Mononuclear cell (primary cell): ENCODE results near the gene TMEM121B. TPM values are rescaled to one million over a fixed set of nuclear protein-coding genes. Genes with fewer than 3 reads are reported as not detected.

Experiments
- H3K27me3 ChIP-seq: 2 replicates; pipeline ENCODE4 v1.6.0; 2011; ENCODE audit warnings: low read length, control low read depth; ENCODE audit not compliant: insufficient read depth
- H3K4me1 ChIP-seq: 2 replicates; pipeline ENCODE4 v1.5.1; 2011; ENCODE audit warnings: mild to moderate bottlenecking, low read length, control low read depth; ENCODE audit not compliant: insufficient read depth
- H3K4me3 ChIP-seq: 2 replicates; pipeline ENCODE4 v1.5.1; 2011; ENCODE audit warnings: mild to moderate bottlenecking, low read length, moderate library complexity
- H3K9me3 ChIP-seq: 2 replicates; pipeline ENCODE4 v1.5.1; 2011; ENCODE audit warnings: low read depth, mild to moderate bottlenecking, control low read depth, low read length
- total RNA-seq: library from RNA; depleted of rRNA; stranded (reverse); fragments of >200 nt; gene quantifications from one replicate; pipeline ENCODE4 v1.2.3, GENCODE V29; 2012

Gene TMEM121B
- total RNA-seq, 1 donor: 1.3 TPM

- peaks cover 62% of the 10 kb centered on the region for H3K4me1 ChIP-seq
- H3K27me3 ChIP-seq: peaks cover 16% of the 10 kb centered on the region
- no peak overlapping the region for H3K4me3 ChIP-seq
- no peaks in the 10 kb centered on the region for H3K9me3 ChIP-seq
These were observed 1.5 kb downstream of the TMEM121B start for GRCh38 chr22:17119481-17120202.

GRCh38 chr22:17118342-17118741 is 2.8 kb downstream of the TMEM121B start:
- H3K27me3 ChIP-seq: peaks cover 14% of the 10 kb centered on the region
- peaks cover 75% of the 10 kb centered on the region for H3K4me1 ChIP-seq
- no peak overlapping the region for H3K4me3 ChIP-seq
- H3K9me3 ChIP-seq: no peaks in the 10 kb centered on the region

- Histone ChIP-seq H3K27me3 (peaks cover 13% of the 10 kb centered on the region), H3K9me3 (no peaks in the 10 kb centered on the region), H3K4me3 (no peak overlapping the region), H3K4me1 (peaks cover 79% of the 10 kb centered on the region)
These were observed 3.3 kb downstream of the TMEM121B start for GRCh38 chr22:17117890-17118289.

GRCh38 chr22:17117400-17117799 is 3.8 kb downstream of the TMEM121B start:
- peaks cover 10% of the 10 kb centered on the region for H3K27me3 ChIP-seq
- peaks cover 84% of the 10 kb centered on the region for H3K4me1 ChIP-seq

GRCh38 chr22:17116572-17117330 is 4.4 kb downstream of the TMEM121B start:
- H3K4me3 ChIP-seq: no peak overlapping the region
- peaks cover 87% of the 10 kb centered on the region for H3K4me1 ChIP-seq
- H3K9me3 ChIP-seq: no peaks in the 10 kb centered on the region

More at GRCh38 chr22:17117400-17117799, 3.8 kb downstream of the TMEM121B start:
- Histone ChIP-seq H3K4me3 (no peak overlapping the region), H3K9me3 (no peaks in the 10 kb centered on the region)

GRCh38 chr22:17115945-17116565 is 5.1 kb downstream of the TMEM121B start:
- peaks cover 89% of the 10 kb centered on the region for H3K4me1 ChIP-seq
- H3K27me3 ChIP-seq: no peaks in the 10 kb centered on the region
- no peak overlapping the region for H3K4me3 ChIP-seq
- no peaks in the 10 kb centered on the region for H3K9me3 ChIP-seq

More at GRCh38 chr22:17116572-17117330, 4.4 kb downstream of the TMEM121B start:
- peaks cover 4% of the 10 kb centered on the region for H3K27me3 ChIP-seq

GRCh38 chr22:17115236-17115635 is 5.9 kb downstream of the TMEM121B start:
- Histone ChIP-seq H3K4me1 (peaks cover 95% of the 10 kb centered on the region), H3K9me3 (no peaks in the 10 kb centered on the region), H3K27me3 (no peaks in the 10 kb centered on the region), H3K4me3 (no peak overlapping the region)

GRCh38 chr22:17114898-17115235 is 6.3 kb downstream of the TMEM121B start:
- Histone ChIP-seq H3K4me3 (no peak overlapping the region), H3K9me3 (no peaks in the 10 kb centered on the region), H3K27me3 (no peaks in the 10 kb centered on the region), H3K4me1 (peaks cover 98% of the 10 kb centered on the region)

- no peak overlapping the region for H3K4me3 ChIP-seq
- no peaks in the 10 kb centered on the region for H3K9me3 ChIP-seq
- no peaks in the 10 kb centered on the region for H3K27me3 ChIP-seq
- H3K4me1 ChIP-seq: peaks cover 98% of the 10 kb centered on the region
These were observed 6.8 kb downstream of the TMEM121B start for GRCh38 chr22:17114173-17114897.

GRCh38 chr22:17113600-17113999 is 7.6 kb downstream of the TMEM121B start:
- Histone ChIP-seq H3K4me3 (no peak overlapping the region), H3K4me1 (peaks cover 98% of the 10 kb centered on the region), H3K27me3 (no peaks in the 10 kb centered on the region), H3K9me3 (no peaks in the 10 kb centered on the region)

GRCh38 chr22:17112491-17113042 is 8.6 kb downstream of the TMEM121B start:
- no peaks in the 10 kb centered on the region for H3K9me3 ChIP-seq
- H3K27me3 ChIP-seq: no peaks in the 10 kb centered on the region
- no peak overlapping the region for H3K4me3 ChIP-seq
- H3K4me1 ChIP-seq: peaks cover 98% of the 10 kb centered on the region

- no peaks in the 10 kb centered on the region for H3K27me3 ChIP-seq
- H3K4me1 ChIP-seq: peaks cover 98% of the 10 kb centered on the region
- H3K4me3 ChIP-seq: no peak overlapping the region
- no peaks in the 10 kb centered on the region for H3K9me3 ChIP-seq
These were observed 10.2 kb downstream of the TMEM121B start for GRCh38 chr22:17110791-17111550.

GRCh38 chr22:17109976-17110375 is 11.2 kb downstream of the TMEM121B start:
- H3K4me1 ChIP-seq: peaks cover 98% of the 10 kb centered on the region
- no peaks in the 10 kb centered on the region for H3K9me3 ChIP-seq
- H3K4me3 ChIP-seq: no peak overlapping the region
- no peaks in the 10 kb centered on the region for H3K27me3 ChIP-seq
